Kidney capillary endothelial cell (primary cell): ENCODE data around the gene DDX24.
A peak's percentile ranks its signal among the peaks of the same experiment; 100 is the strongest.
"Not testable (repeated sequence)": the region's sequence is repeated elsewhere in the genome, so short reads cannot be mapped to it uniquely, and the experiment has no call there.

Source experiments
- DNase-seq: peaks from one replicate; pipeline ENCODE4 v3.0.0-alpha.2; 2018; ENCODE audit warnings: low spot score

Gene DDX24

DNA sequence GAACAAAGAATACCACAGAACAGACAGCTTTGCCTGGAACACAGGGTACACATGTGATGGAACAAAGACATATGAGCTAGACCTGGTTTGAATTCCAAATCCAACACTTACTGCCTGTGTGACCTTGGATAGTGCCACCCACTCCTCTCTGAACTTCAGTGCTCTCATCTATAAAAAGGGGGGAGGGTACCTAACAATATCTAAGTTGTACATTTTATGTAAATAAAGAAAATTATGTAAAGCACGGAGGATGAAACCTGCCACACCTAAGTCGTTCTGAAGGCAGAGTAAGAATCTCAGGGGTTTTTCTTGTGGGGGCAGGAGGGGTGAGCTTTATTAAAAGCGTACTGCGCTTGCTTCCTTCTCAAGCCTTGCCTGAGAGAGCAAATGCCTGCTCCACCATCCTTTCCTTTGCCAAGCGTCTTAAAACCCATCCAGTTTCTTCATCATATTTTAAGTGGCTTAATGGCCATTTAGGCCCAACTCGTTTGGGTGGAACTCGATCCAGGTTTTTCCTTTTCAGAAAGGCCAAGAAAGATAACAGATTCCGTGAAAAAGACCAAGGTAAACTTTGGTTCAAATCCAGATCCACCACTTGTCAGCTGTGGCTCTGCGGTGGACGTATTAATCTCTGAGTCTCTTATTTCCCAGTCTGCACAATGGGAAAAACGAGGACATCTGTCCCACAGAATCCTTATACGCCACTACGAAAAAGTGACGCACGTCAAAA lies 946 bp downstream of the DDX24 start:
- peak; percentile 42 for DNase-seq

DNA sequence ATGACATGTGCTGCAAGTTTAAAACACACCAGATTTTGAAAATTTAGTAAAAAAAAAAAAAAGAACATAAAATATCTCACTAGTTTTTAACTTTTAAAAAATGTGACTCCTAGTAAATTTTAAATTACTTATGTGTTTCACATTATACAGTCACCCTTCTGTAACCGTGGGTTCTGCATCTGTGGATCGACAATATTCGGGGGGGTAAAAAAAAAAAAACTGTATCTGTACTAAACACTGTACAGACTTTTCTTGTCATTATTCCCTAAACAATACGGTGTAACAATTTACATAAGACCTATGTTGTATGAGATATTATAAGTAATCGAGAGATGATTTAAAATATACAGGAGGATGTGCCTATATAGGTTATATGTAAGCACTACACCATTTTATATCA lies 3.2 kb downstream of the DDX24 start:
- DNase-seq = no peak

DNA sequence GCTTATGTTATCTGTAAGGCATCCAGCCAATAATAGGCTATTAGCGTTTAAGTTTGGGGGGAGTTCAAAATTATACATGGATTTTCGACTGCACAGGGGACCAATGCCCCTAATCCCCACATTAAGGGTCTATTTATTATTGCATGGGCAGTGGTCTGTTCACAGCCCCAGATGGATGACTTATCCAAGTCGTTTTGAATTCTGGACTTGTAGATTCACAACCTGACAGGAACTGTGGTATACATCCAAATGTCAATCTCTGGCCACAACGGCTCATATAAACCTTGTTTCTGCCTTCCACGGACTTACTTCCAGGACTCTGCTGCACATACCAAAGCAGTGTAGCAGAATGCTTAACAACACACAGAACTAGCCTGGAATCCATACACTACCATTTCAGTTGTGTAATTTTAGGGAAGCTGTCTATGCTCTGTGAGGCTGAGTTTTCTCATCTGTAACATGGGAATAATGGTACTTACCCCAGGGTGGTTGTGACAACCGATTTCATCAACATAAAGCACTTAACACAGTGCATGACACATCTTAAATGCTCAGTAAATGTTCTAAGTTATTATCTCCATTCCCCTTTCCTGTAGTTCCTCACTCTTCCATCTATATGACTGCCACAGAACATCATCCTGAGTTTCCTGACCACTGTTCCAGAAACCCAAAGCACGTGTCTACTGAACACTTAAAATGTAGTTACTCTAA lies 3.7 kb downstream of the DDX24 start:
- DNase-seq = no peak

DNA sequence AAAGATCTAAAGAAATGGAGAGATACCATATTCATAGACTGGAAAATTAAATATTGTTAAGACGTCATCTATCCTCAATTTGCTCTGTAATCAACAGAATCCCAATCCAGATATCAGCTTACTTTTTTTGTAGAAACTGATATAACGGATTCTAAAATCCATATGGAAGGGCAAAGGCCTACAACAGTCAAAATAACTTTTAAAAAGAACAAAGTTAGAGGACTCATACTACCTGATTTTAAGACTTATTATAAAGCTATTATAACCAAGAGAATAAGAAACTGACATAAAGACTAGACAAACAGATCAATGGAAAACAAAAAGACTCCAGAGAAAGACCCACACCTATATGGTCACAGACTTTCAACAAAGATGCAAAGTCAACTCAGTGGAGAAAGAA lies 6.0 kb downstream of the DDX24 start:
- DNase-seq = no peak

DNA sequence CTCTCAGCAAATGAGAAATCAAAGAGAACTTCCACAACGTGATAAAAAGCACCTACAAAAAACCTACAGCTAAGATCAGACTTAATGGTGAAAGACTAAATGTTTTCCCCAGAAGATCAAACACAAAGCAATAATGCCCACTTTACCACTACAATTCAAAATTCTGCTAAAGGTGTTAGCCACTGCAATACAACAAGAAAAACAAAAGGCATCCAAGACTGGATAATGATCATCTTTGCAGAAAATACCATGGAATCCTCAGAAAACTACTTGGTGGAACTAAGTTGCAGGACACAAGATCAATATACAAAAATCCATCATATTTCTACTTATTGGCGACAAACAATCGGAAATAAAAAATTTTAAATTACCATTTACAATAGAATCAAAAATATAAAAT lies 6.5 kb downstream of the DDX24 start:
- no peak for DNase-seq

DNA sequence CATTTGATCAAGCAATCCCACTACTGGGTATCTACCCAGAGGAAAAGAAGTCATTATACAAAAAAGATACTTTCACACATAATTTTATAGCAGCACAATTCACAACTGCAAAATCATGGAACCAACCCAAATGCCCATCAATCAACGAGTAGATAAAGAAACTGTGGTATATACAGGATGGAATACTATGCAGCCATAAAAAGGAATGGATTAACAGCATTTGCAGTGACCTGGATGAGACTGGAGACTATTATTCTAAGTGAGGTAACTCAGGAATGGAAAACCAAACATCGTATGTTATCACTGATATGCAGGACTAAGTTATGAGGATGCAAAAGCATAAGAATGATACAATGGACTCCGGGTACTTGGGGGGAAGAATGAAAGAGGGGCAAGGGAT lies 8.9 kb downstream of the DDX24 start:
- DNase-seq = not testable (repeated sequence)

DNA sequence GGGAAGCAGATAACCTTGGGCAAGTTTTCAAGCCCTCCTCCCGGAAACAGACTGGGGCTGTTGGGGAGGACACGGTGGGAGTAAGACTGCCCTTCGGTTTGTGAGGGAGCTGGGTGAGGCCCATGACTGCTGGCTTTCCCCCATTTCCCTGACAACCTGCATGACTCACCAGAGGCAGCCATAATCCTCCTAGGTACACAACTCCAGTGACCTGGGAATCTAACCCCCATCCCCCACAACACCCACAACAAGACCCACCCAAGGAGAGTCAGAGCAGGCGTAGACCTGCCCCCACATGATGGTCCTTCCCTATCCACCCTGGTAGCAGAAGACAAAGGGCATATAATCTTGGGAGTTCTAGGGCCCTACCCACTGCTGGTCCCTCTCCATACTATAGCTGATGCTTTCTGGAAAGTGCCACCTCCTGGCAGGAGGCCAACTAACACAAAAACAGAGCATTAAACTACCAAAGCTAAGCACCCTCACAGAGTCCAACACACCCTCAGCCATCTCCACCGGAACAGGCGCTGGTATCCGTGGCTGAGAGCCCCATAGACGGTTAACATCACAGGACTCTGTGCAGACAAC lies 14.8 kb downstream of the DDX24 start:
- DNase-seq = no peak

DNA sequence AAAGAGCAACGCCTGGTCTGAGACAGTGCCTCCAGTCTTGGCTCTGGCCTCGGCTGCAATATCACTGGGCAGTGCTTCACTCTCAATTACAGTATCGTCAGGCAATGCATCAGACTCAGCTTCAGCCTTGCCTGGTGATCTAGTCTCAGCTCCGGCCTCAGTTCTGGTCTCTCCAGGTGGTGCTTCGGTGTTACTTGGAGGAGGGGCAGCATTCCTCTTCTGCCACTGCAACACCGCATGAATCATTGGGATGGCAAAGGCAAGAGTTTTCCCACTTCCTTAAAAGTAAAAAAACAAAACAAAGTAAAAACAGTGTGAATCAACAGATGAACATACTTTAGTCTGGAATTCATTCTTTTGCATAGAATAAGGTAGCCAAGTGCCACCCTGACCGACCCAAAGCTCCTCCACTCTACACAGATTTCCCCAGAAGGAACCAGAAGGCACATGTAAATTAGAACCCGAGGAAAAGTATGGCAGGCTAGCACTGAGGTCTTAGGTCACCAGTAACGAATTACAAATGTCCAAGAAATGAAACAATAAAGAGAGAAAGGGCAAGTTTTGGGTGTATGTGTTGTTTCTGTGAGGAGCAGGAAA lies 18.6 kb downstream of the DDX24 start:
- DNase-seq = no peak

DNA sequence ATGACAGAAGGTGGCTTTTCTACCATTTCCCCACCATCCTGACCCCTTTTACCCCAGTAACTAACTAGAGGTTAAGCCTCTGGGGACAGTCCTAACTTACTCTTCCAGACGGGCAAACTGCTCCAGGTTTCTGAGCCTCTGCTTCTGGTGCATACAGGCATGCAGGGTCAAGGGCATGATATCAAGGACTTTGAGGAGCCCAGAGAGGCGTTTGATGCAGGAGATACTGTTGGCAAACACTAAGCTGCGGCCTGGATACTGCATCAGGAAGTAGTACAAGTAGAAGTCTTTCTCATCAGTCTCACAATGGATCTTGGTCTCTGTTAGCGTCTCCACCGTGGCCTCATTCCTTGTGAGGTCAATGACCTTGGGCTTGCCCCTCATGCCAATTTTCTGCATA lies 21.0 kb downstream of the DDX24 start:
- DNase-seq = no peak

DNA sequence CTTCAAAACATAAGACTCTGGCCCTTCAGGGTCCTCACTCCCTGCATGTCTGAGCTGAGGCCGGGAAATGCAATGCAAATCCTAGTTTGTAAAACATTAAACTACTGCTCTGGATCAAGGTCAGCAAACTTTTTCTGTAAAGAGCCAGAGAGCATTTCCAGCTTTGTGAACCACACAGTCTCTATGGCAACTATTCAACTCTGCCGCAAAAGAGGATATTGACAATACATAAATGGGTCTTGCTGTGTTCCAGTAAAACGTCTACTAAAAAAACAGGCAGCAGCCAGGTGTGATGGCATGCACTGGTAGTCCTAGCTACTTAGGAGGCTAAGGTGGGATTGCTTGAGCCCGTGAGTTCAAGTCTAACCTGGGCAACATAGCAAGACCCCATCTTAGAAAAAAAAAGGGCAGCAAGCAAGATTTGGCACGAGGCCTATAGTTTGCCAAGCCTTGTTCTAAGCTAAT lies 22.3 kb downstream of the DDX24 start:
- DNase-seq = no peak

DNA sequence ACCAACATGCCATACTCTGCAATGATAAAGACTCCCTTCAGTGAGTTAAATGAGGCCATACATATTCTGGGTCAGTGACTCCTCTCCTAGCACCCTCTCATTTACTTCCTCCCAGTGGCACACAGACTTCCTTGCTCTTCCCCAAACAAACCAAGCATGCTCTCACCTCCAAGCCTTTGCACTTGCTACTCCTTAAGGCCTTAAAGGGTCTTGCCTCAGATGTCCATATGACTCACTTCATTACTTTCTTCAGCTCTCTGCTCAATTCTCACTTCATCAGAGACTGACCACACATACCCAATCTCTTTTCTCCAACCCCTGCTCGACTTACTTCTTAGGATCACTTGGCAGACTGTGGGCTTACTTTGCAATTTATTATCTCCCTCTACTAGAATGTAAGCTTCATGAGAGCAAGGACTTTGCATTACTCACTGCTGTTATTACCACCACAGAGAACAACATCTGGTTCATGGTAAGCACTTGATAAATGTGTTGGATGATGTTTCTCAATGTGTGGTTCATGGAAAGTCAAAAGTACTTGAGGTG lies 22.8 kb downstream of the DDX24 start:
- DNase-seq = no peak

DNA sequence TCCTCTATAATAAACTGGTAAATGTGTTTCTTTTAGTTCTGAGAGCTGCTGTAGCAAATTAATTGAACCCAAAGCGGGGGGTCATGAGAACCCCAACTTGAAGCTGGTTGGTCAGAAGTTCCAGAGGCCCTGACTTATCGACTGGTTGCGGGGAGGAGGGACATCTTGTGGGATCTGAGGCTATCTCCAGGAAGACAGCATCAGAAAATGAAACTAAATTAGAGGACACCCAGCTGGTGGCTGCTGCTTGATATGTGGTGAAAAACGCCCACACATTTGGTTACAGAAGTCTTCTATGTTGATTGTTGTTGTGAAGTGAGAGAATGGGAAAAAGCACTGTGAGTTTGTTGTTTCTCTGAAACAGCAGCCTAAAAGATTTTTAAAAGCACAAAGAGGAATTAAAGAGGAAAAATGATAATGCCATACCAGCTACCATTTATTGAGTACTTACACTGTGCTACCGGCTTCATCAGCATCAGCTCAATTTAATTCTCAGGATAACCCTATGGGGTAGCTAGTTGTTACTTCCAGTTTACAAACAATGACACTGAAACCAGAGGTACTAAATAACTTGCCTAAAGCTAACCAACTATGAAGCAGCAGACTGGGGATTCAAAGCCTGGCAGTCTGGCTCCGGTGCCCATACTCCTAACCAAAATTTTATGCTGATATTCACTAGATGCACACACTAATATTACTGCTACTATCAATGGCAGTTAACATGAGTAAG lies 24.3 kb downstream of the DDX24 start:
- no peak for DNase-seq

DNA sequence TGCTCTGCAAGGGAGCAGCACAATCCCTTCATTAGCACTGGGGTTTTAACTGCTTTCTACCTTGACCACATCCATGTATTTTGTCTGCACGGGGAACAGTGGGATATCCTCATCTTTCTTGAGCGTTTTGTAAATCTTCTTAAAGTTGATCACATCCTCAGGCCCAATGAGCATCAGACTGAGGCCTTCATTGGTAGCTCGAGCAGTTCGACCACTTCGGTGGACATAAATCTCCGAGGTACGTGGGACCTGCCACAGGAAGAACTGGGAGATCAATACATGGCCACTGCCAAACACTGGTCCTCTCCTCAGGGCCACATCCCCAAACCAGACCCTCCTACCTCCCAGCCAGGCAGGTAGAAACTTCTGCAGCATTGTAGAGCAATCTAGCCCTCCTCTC lies 26.1 kb downstream of the DDX24 start:
- no peak for DNase-seq

DNA sequence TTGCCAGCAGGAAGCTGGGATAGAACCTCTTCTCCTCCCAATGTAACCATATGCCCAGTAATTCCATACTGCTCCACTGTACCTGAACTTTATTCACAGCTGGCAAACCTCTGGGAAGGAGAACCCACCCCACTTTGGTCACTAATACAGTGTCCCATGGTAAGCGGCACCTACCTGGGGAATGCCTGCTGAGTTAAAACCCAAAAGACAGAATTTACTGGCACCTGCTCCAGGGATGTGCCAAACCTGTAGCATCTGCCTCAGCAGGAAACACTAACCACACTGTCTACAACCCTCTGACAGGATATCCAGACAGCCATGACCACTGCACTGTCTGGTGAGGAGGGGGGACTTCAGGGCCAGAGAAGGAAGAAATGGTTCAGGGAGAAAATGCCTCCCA lies 26.6 kb downstream of the DDX24 start:
- DNase-seq = no peak

DNA sequence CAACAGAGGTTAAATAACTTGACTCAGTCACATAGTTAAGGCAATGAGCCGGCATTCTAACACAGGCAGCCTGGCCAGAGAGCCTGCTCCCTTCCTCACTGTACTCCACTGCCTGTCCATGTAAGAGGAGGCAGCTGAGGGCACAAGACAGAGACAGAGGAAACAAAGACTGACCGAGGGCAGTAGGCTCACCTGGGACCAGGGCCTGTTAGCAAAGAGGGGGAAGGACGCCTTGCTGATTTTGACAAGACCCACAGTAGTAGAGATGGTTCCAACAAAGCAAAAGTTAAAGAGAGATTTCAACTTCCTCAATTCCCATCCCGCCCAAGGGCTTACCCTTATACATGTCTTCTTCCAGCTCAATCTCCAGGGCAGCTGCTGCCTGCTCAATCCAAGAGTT lies 28.3 kb downstream of the DDX24 start:
- DNase-seq = no peak

DNA sequence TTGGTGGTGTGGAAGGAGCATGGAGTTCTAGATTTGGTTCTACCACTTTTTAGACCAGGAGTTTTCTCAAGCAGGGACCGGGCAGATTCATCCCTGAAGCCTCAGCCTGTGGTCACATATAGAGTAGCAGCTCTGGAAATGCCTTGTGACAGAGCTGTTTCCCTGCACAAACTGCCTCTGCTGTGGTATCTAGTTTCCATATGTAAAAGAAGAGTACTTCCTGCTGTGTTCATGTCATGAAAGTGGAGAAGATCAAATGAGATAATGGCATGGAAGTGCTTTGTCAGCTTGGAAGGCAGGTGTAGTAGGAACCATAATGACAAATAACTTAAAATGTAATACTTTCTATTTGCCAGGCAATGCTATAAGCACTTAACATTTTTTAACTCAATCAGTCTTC lies 28.8 kb downstream of the DDX24 start:
- no peak for DNase-seq

DNA sequence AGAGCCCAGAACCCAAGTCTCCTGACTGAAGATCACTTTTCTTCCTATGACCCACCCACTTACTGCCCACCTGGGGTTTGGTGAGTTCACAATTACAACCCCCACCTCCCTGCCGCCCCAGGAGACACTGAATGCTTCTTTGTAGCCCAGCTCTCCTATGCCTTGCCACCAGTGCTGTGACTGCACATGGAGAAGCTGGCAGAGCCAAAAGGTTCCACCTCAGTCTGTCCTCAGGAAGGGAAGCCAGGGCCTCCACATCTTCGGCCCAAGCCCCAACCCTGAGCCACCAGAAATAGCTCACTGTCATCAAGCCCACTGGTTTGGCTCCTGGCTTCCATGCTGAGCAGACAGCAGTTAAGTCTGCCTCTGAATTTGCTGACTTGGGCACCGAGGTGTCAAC lies 29.2 kb downstream of the DDX24 start:
- no peak for DNase-seq

DNA sequence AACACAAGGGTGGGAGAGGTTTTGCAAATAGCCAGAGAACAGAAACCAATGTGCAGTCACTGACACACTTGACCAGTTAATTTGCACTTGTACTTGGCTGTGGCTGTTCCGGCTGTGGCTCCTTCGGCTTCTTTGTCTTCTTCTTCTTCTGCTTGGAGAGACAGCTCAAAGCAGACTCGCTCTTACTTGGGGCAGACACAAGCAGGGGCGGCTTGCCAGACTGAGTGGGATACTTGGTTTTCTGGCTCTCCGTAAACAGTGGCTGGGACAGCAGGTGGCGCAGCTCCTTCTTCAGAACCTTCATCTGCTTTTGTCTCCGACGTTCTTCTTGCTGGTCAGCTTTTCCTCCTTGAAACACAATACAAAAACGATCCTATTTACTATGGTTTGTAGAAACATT lies 29.9 kb downstream of the DDX24 start:
- DNase-seq = no peak

DNA sequence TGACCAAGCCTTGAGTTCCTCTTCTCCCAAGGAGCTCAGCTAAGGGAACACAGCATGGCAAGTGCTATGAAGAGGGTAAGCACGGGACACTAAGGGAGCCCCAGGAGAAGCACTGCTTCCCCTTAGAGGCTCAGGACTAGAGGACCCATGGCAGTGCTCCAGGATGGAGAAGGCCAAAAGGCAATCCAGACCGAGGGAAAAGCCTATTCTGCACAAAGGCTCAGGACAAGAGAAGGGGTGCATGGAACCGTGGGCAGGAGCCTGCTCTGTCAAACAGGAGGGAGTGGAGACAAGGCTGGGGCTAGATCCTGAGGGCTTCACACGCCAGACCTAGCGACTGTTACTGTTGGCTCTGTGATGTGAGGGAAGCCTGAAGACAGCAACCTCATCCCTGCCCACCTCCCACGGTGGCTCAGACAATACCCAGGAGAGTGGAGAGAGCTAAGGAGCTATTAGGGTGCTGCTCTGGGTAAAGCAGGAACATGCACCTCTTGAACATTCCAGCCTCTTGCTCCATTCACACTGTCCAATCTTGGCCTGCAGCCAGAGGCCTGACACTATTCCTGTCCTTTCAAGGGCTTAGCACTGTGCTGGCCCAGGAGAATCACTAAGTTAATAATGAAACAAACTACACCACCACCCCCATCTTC lies 30.6 kb downstream of the DDX24 start:
- no peak for DNase-seq

DNA sequence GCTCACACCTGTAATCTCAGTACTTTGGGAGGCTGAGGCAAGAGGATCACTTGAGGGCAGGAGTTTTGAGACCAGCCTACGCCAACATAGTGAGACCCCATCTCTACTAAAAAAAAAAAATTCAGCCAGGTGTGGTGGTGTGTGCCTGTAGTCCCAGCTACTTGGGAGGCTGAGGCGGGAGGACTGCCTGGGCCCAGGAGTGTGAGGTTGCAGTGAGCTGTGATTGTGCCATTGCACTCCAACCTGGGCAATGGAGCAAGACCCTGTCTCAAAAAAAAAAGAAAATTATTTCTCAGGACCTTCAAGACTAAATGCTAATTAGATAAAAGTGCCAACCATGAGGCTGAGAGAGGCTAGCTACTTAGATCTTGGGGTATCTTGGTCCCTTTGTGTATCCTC lies 31.4 kb downstream of the DDX24 start:
- no peak for DNase-seq
